Gastrocnemius medialis (tissue), 4 donors: Measurements from ENCODE around the gene DNAH2. TPM values are rescaled to one million over a fixed set of nuclear protein-coding genes. Genes with fewer than 3 reads are reported as not detected.

ENCODE experiments used
- ATAC-seq, 2 donors: fragments of 150-250 bp; one replicate each; pipeline ENCODE4 v1.9.1; 2016
- DNase-seq, 2 donors: peaks; one replicate each; pipeline ENCODE4 v3.0.0-alpha.2; 2019
- H3K27ac ChIP-seq, 4 donors: fragments of 200-600 bp; sonication (generic); 1 replicate in 1 of 4; 2 replicates in 3 of 4; pipeline ENCODE4 v1.5.1; 2016 to 2018; ENCODE audit warnings: mild to moderate bottlenecking in 2 of 4, moderate library complexity in 1 of 4
- H3K27me3 ChIP-seq, 3 donors: fragments of 200-600 bp; sonication (generic) in 2 of 3; 1 replicate in 1 of 3; 2 replicates in 2 of 3; pipeline versions ENCODE4 v1.5.1 to v1.6.0; 2016 to 2019; ENCODE audit warnings: mild to moderate bottlenecking in 1 of 3, moderate library complexity in 1 of 3
- H3K36me3 ChIP-seq, 2 donors: fragments of 200-600 bp; sonication (generic) in 1 of 2; one replicate each; pipeline ENCODE4 v1.5.1; 2017 to 2018
- H3K4me1 ChIP-seq, 2 donors: fragments of 200-600 bp; sonication (generic) in 1 of 2; one replicate each; pipeline ENCODE4 v1.5.1; 2016 to 2017; ENCODE audit warnings: mild to moderate bottlenecking in 2 of 2
- H3K4me3 ChIP-seq, 4 donors: fragments of 200-600 bp; sonication (generic) in 3 of 4; 1 replicate in 1 of 4; 2 replicates in 3 of 4; pipeline ENCODE4 v1.5.1; 2016 to 2019; ENCODE audit warnings: mild to moderate bottlenecking in 2 of 4
- H3K9me3 ChIP-seq, 3 donors: fragments of 200-600 bp; sonication (generic) in 2 of 3; 1 replicate in 1 of 3; 2 replicates in 2 of 3; pipeline ENCODE4 v1.5.1; 2016 to 2019
- CTCF ChIP-seq, 5 experiments: fragments of 450-650 bp in 3 of 5; fragments of 200-600 bp in 2 of 5; sonication (generic) in 2 of 5; IDR thresholded peaks in 4 of 5; conservative IDR thresholded peaks in 1 of 5; 1 replicate in 4 of 5; 2 replicates in 1 of 5; pipeline ENCODE4 v1.5.1; 2016 to 2019; ENCODE audit warnings: antibody characterized with exemption in 5 of 5, mild to moderate bottlenecking in 3 of 5, moderate library complexity in 3 of 5
- POLR2A ChIP-seq, 2 donors: fragments of 450-650 bp; IDR thresholded peaks; one replicate each; pipeline ENCODE4 v1.6.1; 2017; ENCODE audit warnings: antibody characterized with exemption in 2 of 2, mild to moderate bottlenecking in 2 of 2, moderate library complexity in 2 of 2
- in situ Hi-C, 4 donors: fragments of 200-750 bp; cut with MboI; loops; one replicate each; pipeline versions ENCODE4 v1.15.0 to v1.8.0; 2017; ENCODE audit warnings: low sequenced_read_pairs in 4 of 4
- intact Hi-C: fragments of 100-400 bp; cut with DNase I; formaldehyde crosslinking; loops from one replicate; pipeline ENCODE4 v1.15.1; 2023; ENCODE audit warnings: low total_unique reads
- total RNA-seq, 4 donors: library from RNA; depleted of rRNA; stranded (reverse); fragments of >200 nt; gene quantifications; one replicate each; pipeline versions ENCODE4 v1.1.0 to v1.2.3, GENCODE V29; 2016

DNAH2 gene
- total RNA-seq, 4 donors from 2014 or later: not detected

DNA sequence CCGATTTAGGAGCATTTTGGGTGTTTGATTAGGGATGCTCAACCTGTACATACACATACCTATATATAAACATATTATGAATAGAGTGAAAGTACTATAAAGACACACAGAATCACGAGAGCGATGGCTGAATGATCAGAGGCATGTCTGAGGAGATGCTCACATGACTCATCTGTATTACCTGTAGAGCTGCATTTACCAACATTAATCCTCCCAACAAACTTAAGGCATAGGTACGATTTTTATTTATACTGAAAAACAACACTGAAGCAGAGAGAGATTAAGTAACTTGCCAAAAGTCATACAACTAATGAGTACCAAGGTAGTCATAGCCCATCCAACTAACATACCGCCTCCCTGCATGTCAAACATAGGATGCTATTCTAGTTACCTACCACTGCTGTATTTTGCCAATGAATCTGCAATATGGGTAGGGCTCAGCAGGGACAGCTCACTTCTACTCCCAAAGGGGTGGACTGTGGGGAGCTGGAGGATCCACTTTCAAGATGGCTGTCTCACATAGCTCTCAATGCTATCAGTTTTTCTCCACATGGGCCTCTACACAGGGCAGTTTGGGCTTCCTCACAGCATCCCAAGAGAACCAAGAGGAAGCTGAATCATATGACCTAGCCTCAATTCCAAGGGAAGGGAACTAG lies 147.6 kb downstream of the DNAH2 start:
- H3K27me3 ChIP-seq: no peaks in the 10 kb centered on the region
- no peaks in the 10 kb centered on the region for H3K9me3 ChIP-seq
- no peak for ATAC-seq
- intact Hi-C loops (loop anchor here (5.0 kb wide), 2 partner anchors 177 to 192 kb away; no protein-coding TSS in a partner anchor), in situ Hi-C loops (loop anchor here in 3 of 4 donors (5.0 to 25.0 kb wide), 2 partner anchors 122 kb away; no protein-coding TSS in a partner anchor)
- no peak for TF ChIP-seq CTCF (IDR thresholded peaks at IDR 0.05 in 4 of 5, conservative IDR thresholded peaks at IDR 0.05 in 1 of 5)
- no peak for TF ChIP-seq POLR2A (IDR thresholded peaks at IDR 0.05)
- H3K27ac ChIP-seq: no peak overlapping the region
- H3K4me3 ChIP-seq: no peak overlapping the region
- H3K4me1 ChIP-seq: peaks cover 0 to 4% of the 10 kb centered on the region in 2 donors
- no peaks in the 10 kb centered on the region for H3K36me3 ChIP-seq
- no peak for DNase-seq

- H3K27me3 ChIP-seq: no peaks in the 10 kb centered on the region
- intact Hi-C loops: no loop called here
- in situ Hi-C loops: loop anchor here in 2 of 4 donors (25.0 kb wide), 1 partner anchor 119 kb away; no protein-coding TSS in a partner anchor
- no peak for ATAC-seq
- TF ChIP-seq CTCF (IDR thresholded peaks at IDR 0.05 in 4 of 5, conservative IDR thresholded peaks at IDR 0.05 in 1 of 5) (no peak), POLR2A (IDR thresholded peaks at IDR 0.05) (no peak)
- no peaks in the 10 kb centered on the region for H3K9me3 ChIP-seq
- H3K27ac ChIP-seq: no peak overlapping the region
- H3K4me1 ChIP-seq: peaks cover 0 to 1% of the 10 kb centered on the region in 2 donors
- H3K36me3 ChIP-seq: no peaks in the 10 kb centered on the region
- no peak for DNase-seq
- H3K4me3 ChIP-seq: no peak overlapping the region
Measured at GRCh38 chr17:7867881-7868329, 150.4 kb downstream of the DNAH2 start.

GRCh38 chr17:7873051-7873450 lies 155.5 kb downstream of the DNAH2 start:
- Histone ChIP-seq H3K4me1 (no peaks in the 10 kb centered on the region), H3K4me3 (no peak overlapping the region), H3K27me3 (peaks cover 0 to 3% (median 0%) of the 10 kb centered on the region in 3 donors), H3K36me3 (no peaks in the 10 kb centered on the region), H3K27ac (no peak overlapping the region), H3K9me3 (no peaks in the 10 kb centered on the region)
- intact Hi-C loops (no loop called here), in situ Hi-C loops (loop anchor here in 2 of 4 donors (25.0 kb wide), 1 partner anchor 114 kb away; no protein-coding TSS in a partner anchor)
- ATAC-seq (no peak), DNase-seq (no peak)
- no peak for TF ChIP-seq CTCF (IDR thresholded peaks at IDR 0.05 in 4 of 5, conservative IDR thresholded peaks at IDR 0.05 in 1 of 5)
- no peak for TF ChIP-seq POLR2A (IDR thresholded peaks at IDR 0.05)

- H3K27me3 ChIP-seq: peaks cover 0 to 17% (median 8%) of the 10 kb centered on the region in 3 donors
- H3K4me1 ChIP-seq: no peaks in the 10 kb centered on the region
- H3K36me3 ChIP-seq: no peaks in the 10 kb centered on the region
- intact Hi-C loops: no loop called here
- H3K9me3 ChIP-seq: no peaks in the 10 kb centered on the region
- no peak overlapping the region for H3K27ac ChIP-seq
- TF ChIP-seq CTCF (IDR thresholded peaks at IDR 0.05 in 4 of 5, conservative IDR thresholded peaks at IDR 0.05 in 1 of 5) (no peak), POLR2A (IDR thresholded peaks at IDR 0.05) (no peak)
- in situ Hi-C loops: loop anchor here in 1 of 4 donors (25.0 kb wide), 1 partner anchor 139 kb away; no protein-coding TSS in a partner anchor
- H3K4me3 ChIP-seq: no peak overlapping the region
- no peak for DNase-seq
- no peak for ATAC-seq
Measured at GRCh38 chr17:7875804-7876370, 158.3 kb downstream of the DNAH2 start.
